ENCODE results near the gene CCDC152. TPM values are rescaled to one million over a fixed set of nuclear protein-coding genes. Genes with fewer than 3 reads are reported as not detected.

Gene CCDC152
- total RNA-seq, 4 donors from 2014 or later: 0.36 to 1.7 (median 1.1) TPM; not detected in 1

GRCh38 chr5:42808888-42809611 lies 52.4 kb downstream of the CCDC152 start:
- Histone ChIP-seq H3K27me3 (no peaks in the 10 kb centered on the region), H3K9me3 (no peaks in the 10 kb centered on the region), H3K27ac (no peak overlapping the region), H3K4me1 (peaks cover 36% of the 10 kb centered on the region), H3K36me3 (peaks cover 32% of the 10 kb centered on the region), H3K4me3 (peak overlapping the region; percentile 53)
- DNase-seq (ENCODE audit: low spot score in 2 of 2): no peak
- 55% methylated on average over 4 of the region's 4 CpGs for WGBS
- no peak for TF ChIP-seq CTCF (IDR thresholded peaks at IDR 0.05)
- TF ChIP-seq POLR2AphosphoS5 (IDR thresholded peaks at IDR 0.05): no peak
- TF ChIP-seq EP300 (IDR thresholded peaks at IDR 0.05): no peak
- no peak for TF ChIP-seq POLR2A (IDR thresholded peaks at IDR 0.05)

GRCh38 chr5:42810834-42811590 lies 54.4 kb downstream of the CCDC152 start:
- Histone ChIP-seq H3K4me1 (peaks cover 36% of the 10 kb centered on the region), H3K9me3 (no peaks in the 10 kb centered on the region), H3K27me3 (no peaks in the 10 kb centered on the region), H3K27ac (peak overlapping the region; percentile 82), H3K4me3 (peak overlapping the region; percentile 53), H3K36me3 (peaks cover 12% of the 10 kb centered on the region)
- TF ChIP-seq CTCF (IDR thresholded peaks at IDR 0.05) (no peak), POLR2AphosphoS5 (IDR thresholded peaks at IDR 0.05) (no peak), POLR2A (IDR thresholded peaks at IDR 0.05) (no peak), EP300 (IDR thresholded peaks at IDR 0.05) (no peak)
- DNase-seq (ENCODE audit: low spot score in 2 of 2): no peak
- 23% methylated on average over 3 of the region's 3 CpGs for WGBS

GRCh38 chr5:42811591-42812446 lies 55.2 kb downstream of the CCDC152 start, which contains the start of gene SELENOP:
Gene SELENOP (minus strand): TSS chr5:42811892. CDS start chr5:42808353, 3,539 bp downstream.
- H3K4me1 ChIP-seq: peaks cover 36% of the 10 kb centered on the region
- peaks cover 4% of the 10 kb centered on the region for H3K36me3 ChIP-seq
- no peak for DNase-seq (ENCODE audit: low spot score in 2 of 2)
- peak within 1 kb of the TSS; percentile 53 for H3K4me3 ChIP-seq
- TF ChIP-seq EP300 (IDR thresholded peaks at IDR 0.05) (no peak), POLR2AphosphoS5 (IDR thresholded peaks at IDR 0.05) (peak in 2 of 3 donors; percentile 70 to 80), CTCF (IDR thresholded peaks at IDR 0.05) (no peak), POLR2A (IDR thresholded peaks at IDR 0.05) (peak in 1 of 2 donors; percentile 88)
- peak within 1 kb of the TSS; percentile 82 for H3K27ac ChIP-seq
- H3K9me3 ChIP-seq: no peaks in the 10 kb centered on the region
- no peaks in the 10 kb centered on the region for H3K27me3 ChIP-seq
- 6% methylated on average over 8 of the region's 8 CpGs for WGBS

DNA sequence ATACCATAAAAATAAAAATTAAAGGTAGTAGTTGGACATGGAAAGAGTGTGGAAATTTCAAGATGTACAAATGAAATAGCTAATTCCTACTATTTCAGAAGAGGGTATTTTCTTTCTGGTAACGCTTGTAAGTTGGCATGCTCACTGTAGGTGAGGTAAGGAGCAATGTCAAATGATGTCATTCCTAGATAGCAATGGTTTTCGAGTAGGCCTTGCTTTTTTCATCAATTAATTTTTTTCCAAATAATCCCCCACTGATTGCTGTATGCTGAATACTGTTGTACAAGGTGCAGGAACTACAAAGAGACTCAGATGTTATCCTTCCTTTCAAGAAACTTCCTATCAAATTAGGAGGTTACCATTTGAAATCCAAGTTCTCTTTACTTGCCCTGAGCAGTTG lies 56.0 kb downstream of the CCDC152 start:
- peak overlapping the region; percentile 82 for H3K27ac ChIP-seq
- no peak for TF ChIP-seq EP300 (IDR thresholded peaks at IDR 0.05)
- no peak for TF ChIP-seq CTCF (IDR thresholded peaks at IDR 0.05)
- no peak for TF ChIP-seq POLR2A (IDR thresholded peaks at IDR 0.05)
- no peak for TF ChIP-seq POLR2AphosphoS5 (IDR thresholded peaks at IDR 0.05)

More for the DNA sequence above, 56.0 kb downstream of the CCDC152 start:
- H3K27me3 ChIP-seq: no peaks in the 10 kb centered on the region
- no peaks in the 10 kb centered on the region for H3K36me3 ChIP-seq
- H3K9me3 ChIP-seq: no peaks in the 10 kb centered on the region
- peaks cover 36% of the 10 kb centered on the region for H3K4me1 ChIP-seq
- peak overlapping the region; percentile 53 for H3K4me3 ChIP-seq
- no peak for DNase-seq (ENCODE audit: low spot score in 2 of 2)
- 50% methylated on average over 2 of the region's 2 CpGs for WGBS

Measured in suprapubic skin (tissue), 4 donors.